ENCODE measurements around the gene RAVER1.

RAVER1 gene

DNA sequence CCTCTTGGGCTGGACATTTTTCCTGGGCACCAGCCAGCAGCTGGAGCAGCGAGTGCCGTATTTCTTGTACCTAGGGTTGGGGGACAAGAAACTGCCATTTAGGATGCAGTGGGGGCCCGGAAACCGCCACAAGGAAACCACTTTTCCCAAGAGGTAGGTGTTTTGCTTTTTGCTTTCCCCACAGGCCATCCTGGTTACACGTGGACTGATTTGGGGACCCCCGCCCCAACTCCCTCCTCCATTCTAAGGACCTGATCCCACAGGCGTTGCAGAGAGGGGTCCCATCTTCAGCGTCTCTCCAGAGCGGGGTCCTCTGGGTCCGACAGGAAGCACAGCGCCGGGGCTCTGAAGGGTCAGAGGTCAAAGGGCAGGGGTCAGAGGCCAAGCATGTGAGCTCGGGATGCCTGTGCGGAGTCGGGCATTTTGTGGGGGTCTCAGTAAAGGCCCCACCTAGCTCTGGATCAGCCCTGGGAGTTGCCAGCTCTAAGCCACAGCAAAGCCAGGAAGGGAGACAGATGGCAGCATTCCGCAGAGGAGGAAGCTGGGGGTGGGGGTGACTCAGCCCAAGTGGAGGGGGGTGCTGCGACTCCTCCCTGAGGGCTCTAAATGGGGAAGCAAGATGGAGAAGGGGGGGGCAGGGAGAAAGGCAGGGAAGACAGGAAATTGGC lies 28.1 kb downstream of the RAVER1 start:
- TF ChIP-seq, protein P1, sequence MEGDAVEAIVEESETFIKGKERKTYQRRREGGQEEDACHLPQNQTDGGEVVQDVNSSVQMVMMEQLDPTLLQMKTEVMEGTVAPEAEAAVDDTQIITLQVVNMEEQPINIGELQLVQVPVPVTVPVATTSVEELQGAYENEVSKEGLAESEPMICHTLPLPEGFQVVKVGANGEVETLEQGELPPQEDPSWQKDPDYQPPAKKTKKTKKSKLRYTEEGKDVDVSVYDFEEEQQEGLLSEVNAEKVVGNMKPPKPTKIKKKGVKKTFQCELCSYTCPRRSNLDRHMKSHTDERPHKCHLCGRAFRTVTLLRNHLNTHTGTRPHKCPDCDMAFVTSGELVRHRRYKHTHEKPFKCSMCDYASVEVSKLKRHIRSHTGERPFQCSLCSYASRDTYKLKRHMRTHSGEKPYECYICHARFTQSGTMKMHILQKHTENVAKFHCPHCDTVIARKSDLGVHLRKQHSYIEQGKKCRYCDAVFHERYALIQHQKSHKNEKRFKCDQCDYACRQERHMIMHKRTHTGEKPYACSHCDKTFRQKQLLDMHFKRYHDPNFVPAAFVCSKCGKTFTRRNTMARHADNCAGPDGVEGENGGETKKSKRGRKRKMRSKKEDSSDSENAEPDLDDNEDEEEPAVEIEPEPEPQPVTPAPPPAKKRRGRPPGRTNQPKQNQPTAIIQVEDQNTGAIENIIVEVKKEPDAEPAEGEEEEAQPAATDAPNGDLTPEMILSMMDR (IDR thresholded peaks at IDR 0.05; ENCODE audit: low read depth, low read length): no peak
- no peak for DNase-seq (ENCODE audit: low read depth in 2 of 2)
- H3K4me3 ChIP-seq (replicated peaks in 1 of 2; ENCODE audit: low read depth in 2 of 2, low read length in 2 of 2): no peak overlapping the region

DNA sequence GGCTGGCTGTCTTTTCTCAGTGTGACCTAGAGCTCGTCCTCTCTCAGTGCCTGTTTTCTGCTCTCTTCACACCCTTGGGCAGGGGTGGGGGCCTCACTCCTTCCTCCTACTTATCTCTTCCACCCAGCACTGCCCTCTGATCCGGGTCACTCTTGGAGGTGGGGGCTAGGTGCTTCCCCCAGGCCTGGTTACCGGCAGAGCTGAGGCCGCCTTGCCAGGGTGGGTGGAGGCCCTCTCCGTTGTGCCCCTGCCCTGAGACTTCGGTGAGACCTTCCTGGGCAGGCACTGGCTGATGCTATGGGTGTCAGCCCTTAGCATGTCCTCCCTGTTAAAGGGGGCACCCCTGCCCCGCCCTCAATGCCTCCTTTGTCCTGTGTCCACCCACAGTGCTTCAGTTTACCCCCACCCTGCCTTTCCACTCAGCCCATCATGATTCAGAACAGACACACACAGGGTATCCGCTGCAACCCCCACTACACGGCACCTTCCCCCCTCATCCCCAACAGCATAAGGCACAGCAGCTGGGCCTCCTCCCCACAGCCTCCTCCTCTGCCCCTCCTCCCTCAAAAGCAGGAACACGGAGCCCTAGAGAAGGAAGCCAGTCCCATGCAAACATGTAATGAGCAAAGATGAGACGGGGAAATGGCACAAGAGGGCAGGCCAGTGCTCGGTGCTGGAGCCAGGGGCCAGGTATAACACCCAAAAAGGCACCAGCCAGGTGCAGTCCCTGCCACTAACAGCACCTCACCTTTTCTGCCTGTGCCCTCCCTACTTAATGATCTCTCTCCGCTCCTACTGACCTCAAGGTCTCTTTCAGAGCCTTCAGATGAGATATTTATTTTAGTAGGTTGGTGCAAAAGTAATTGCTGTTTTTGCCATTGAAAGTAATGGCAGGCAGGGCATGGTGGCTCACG lies 33.5 kb downstream of the RAVER1 start:
- TF ChIP-seq, protein P1 (IDR thresholded peaks at IDR 0.05; ENCODE audit: low read depth, low read length): no peak
- H3K4me3 ChIP-seq (replicated peaks in 1 of 2; ENCODE audit: low read depth in 2 of 2, low read length in 2 of 2): no peak overlapping the region
- DNase-seq (ENCODE audit: low read depth in 2 of 2): no peak

DNA sequence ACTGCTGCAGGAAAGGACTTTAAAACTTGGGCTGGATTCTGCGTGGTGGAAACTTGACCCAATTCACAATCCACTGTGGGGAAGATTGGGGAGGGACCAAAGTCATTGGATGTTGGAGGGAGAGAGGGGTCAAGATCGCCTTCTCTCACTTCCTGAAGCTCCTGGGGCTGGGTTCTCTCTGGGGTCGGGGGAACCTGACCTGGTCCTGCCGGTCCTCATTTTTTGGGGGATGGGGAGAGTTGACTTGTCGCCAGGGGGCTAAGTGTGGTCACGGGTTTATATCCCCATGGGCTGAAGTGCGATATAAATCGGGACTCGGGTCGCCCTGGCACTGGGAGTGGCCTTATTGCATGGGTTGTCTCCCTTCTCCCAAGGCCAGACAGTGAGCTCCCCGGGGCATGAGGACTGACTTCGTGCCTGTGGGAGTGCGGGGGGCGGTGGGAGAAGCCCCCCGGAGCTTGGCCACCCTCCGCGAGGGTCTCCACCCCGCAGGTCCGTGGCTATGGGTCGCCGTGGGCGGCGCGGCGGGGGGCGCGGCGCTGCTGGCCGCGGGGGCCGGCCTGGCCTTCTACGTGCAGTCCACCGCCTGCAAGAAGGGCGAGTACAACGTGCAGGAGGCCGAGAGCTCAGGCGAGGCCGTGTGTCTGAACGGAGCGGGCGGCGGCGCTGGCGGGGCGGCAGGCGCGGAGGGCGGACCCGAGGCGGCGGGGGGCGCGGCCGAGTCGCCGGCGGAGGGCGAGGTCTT lies 37.3 kb downstream of the RAVER1 start:
- peak overlapping the region in 1 of 2 donors; percentile 14 for H3K4me3 ChIP-seq (replicated peaks in 1 of 2; ENCODE audit: low read depth in 2 of 2, low read length in 2 of 2)
- TF ChIP-seq, protein P1 (IDR thresholded peaks at IDR 0.05; ENCODE audit: low read depth, low read length): no peak
- DNase-seq (ENCODE audit: low read depth in 2 of 2): no peak

DNA sequence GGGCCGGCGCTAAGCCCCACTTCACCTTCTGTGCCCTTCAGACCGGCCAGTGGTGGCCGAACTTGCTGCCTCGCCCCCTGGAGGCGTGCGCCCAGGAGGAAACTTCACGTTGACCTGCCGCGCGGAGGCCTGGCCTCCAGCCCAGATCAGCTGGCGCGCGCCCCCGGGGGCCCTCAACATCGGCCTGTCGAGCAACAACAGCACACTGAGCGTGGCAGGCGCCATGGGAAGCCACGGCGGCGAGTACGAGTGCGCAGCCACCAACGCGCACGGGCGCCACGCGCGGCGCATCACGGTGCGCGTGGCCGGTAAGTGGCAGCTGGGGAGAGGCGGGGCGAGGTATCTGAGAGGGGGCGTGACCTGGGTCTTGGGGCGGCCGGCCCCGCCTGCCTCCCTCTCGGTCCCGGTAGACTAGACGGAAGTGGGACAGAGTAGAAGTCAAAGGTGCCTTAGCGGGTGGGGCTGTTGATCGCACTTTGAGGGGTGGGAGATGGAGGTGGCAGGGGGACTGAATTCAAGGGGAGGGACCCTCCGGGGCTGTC lies 38.0 kb downstream of the RAVER1 start:
- DNase-seq (ENCODE audit: low read depth in 2 of 2): peak in 1 of 2 donors; percentile 42
- H3K4me3 ChIP-seq (replicated peaks in 1 of 2; ENCODE audit: low read depth in 2 of 2, low read length in 2 of 2): peak overlapping the region in 1 of 2 donors; percentile 14

DNA sequence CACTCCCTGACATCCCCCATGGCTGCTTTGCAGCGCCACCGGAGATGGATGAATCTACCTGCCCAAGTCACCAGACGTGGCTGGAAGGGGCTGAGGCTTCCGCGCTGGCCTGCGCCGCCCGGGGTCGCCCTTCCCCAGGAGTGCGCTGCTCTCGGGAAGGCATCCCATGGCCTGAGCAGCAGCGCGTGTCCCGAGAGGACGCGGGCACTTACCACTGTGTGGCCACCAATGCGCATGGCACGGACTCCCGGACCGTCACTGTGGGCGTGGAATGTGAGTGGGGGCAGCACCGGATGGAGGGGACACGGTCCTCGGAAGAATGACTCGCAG lies 39.0 kb downstream of the RAVER1 start:
- no peak for DNase-seq (ENCODE audit: low read depth in 2 of 2)
- TF ChIP-seq, protein P1 (IDR thresholded peaks at IDR 0.05; ENCODE audit: low read depth, low read length): no peak
- no peak overlapping the region for H3K4me3 ChIP-seq (replicated peaks in 1 of 2; ENCODE audit: low read depth in 2 of 2, low read length in 2 of 2)

More for the DNA sequence above, 38.0 kb downstream of the RAVER1 start:
- TF ChIP-seq, protein P1 (IDR thresholded peaks at IDR 0.05; ENCODE audit: low read depth, low read length): peak; percentile 14

DNA sequence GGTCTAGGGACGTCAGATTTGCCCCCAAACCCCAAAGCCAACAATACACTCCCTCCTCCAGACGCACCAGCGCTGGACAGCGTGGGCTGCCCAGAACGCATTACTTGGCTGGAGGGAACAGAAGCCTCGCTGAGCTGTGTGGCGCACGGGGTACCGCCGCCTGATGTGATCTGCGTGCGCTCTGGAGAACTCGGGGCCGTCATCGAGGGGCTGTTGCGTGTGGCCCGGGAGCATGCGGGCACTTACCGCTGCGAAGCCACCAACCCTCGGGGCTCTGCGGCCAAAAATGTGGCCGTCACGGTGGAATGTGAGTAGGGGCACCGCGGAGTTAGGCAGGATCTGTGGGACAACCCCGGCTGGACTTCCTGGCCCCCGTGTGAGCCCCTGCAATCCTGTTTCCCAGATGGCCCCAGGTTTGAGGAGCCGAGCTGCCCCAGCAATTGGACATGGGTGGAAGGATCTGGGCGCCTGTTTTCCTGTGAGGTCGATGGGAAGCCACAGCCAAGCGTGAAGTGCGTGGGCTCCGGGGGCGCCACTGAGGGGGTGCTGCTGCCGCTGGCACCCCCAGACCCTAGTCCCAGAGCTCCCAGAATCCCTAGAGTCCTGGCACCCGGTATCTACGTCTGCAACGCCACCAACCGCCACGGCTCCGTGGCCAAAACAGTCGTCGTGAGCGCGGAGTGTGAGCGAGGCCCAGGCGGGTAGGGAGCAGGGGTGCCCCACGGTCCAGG lies 39.5 kb downstream of the RAVER1 start:
- TF ChIP-seq, protein P1 (IDR thresholded peaks at IDR 0.05; ENCODE audit: low read depth, low read length): no peak
- H3K4me3 ChIP-seq (replicated peaks in 1 of 2; ENCODE audit: low read depth in 2 of 2, low read length in 2 of 2): no peak overlapping the region
- DNase-seq (ENCODE audit: low read depth in 2 of 2): no peak

Data from cardiac fibroblast (primary cell).